ENCODE data around the gene ERI2.

The ERI2 gene

GRCh38 chr16:20850981-20851380 lies 44.7 kb upstream of the ERI2 start:
- CTCF ChIA-PET, result interaction anchor here (0.9 to 9.5 kb wide), 42 partner anchors 10 to 452 kb away, joined by 3 to 135 read pairs (median 7); partner anchors contain the start of genes DCUN1D3, DNAH3, ERI2 and LDAF1
- no peak overlapping the region for H3K4me3 ChIP-seq (ENCODE audit: low read depth, low read length)
- POLR2A ChIA-PET, result interaction anchor here (0.8 to 1.5 kb wide), 5 partner anchors 17 to 145 kb away, joined by 3 to 6 read pairs (median 4); partner anchors contain the start of genes DCUN1D3 and LYRM1
- no peak for DNase-seq (ENCODE audit: low read depth, low spot score)
- TF ChIP-seq, protein P1, sequence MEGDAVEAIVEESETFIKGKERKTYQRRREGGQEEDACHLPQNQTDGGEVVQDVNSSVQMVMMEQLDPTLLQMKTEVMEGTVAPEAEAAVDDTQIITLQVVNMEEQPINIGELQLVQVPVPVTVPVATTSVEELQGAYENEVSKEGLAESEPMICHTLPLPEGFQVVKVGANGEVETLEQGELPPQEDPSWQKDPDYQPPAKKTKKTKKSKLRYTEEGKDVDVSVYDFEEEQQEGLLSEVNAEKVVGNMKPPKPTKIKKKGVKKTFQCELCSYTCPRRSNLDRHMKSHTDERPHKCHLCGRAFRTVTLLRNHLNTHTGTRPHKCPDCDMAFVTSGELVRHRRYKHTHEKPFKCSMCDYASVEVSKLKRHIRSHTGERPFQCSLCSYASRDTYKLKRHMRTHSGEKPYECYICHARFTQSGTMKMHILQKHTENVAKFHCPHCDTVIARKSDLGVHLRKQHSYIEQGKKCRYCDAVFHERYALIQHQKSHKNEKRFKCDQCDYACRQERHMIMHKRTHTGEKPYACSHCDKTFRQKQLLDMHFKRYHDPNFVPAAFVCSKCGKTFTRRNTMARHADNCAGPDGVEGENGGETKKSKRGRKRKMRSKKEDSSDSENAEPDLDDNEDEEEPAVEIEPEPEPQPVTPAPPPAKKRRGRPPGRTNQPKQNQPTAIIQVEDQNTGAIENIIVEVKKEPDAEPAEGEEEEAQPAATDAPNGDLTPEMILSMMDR (IDR thresholded peaks at IDR 0.05; ENCODE audit: insufficient read depth, low read length, missing control alignments), result no peak

DNA sequence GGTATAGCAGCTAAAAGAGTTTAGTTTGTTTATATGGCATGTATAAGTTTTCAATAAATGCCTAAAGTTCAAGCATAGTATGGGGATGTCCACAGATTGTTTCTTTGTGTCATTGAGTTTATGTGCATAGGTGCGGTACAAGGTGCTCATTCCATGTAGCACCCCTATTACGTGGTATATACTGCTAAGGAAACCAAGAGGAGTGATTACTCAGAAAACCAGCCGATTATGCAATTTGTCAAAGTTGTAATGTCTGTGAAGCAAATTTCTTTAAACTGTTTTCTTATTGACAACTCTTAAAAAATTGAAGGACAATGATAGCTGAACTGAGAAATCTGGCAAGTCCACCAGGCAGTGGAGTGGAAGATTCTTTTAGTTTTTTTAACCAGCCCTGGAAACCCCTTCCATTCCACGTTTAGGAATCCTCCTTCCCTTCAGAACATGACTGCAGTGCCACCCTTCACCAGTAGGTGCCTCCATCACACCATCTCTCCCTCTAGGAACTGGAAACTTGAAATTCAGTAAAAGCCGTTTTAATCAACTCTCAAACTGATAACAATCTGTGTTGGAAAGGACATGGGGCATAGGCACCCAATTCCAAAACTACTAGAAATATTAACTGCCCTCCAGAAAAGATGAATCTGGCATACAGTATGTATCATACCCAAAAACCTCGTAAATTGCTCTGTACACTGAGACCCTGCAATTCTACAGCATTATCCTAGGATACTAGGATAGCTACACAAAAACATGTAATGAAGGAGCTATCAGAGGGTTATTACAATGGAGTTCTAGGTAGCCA lies 43.5 kb upstream of the ERI2 start:
- TF ChIP-seq, protein P1 (IDR thresholded peaks at IDR 0.05; ENCODE audit: insufficient read depth, low read length, missing control alignments), result peak; percentile 93
- POLR2A ChIA-PET, result no interaction called here
- H3K4me3 ChIP-seq (ENCODE audit: low read depth, low read length), result no peak overlapping the region
- CTCF ChIA-PET, result interaction anchor here (0.7 to 9.5 kb wide), 54 partner anchors 9 to 453 kb away, joined by 3 to 135 read pairs (median 6); partner anchors contain the start of genes DCUN1D3, DNAH3, ERI2 and LDAF1
- no peak for DNase-seq (ENCODE audit: low read depth, low spot score)

GRCh38 chr16:20847550-20847949 lies 41.3 kb upstream of the ERI2 start:
- no peak overlapping the region for H3K4me3 ChIP-seq (ENCODE audit: low read depth, low read length)
- ChIA-PET POLR2A (no interaction called here), CTCF (interaction anchor here (0.9 to 9.5 kb wide), 13 partner anchors 12 to 310 kb away, joined by 3 to 135 read pairs (median 7); partner anchors contain the start of genes ERI2 and REXO5)
- no peak for DNase-seq (ENCODE audit: low read depth, low spot score)
- TF ChIP-seq, protein P1 (IDR thresholded peaks at IDR 0.05; ENCODE audit: insufficient read depth, low read length, missing control alignments), result no peak

- POLR2A ChIA-PET, result interaction anchor here (0.6 kb wide), 1 partner anchor 52 kb away, joined by 4 read pairs; no protein-coding TSS in a partner anchor
- TF ChIP-seq, protein P1 (IDR thresholded peaks at IDR 0.05; ENCODE audit: insufficient read depth, low read length, missing control alignments), result no peak
- no peak overlapping the region for H3K4me3 ChIP-seq (ENCODE audit: low read depth, low read length)
- CTCF ChIA-PET, result interaction anchor here (1.2 to 9.5 kb wide), 6 partner anchors 14 to 311 kb away, joined by 3 to 135 read pairs (median 8); no protein-coding TSS in a partner anchor
- no peak for DNase-seq (ENCODE audit: low read depth, low spot score)
These were observed 40.3 kb upstream of the ERI2 start for GRCh38 chr16:20846551-20846950.

DNA sequence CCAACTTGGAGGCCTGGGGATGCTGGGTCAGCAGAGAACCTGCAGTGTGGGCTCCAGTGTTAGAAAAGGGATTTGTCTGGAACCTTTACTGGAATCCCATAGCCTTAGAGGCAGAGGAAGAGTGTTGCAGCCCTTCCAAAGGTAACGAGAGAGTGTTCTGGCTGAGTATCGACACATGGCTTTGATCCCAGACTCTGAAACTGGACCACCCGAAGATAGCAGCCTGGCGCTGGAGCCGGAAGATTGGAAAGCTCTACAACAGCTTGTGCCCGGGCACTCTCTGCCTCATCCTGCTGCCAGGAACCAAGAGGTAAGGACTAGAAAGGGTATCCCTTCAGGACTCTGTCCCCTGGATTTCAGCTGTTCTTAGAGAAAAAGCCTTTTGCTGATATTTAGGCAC lies 39.8 kb upstream of the ERI2 start:
- DNase-seq (ENCODE audit: low read depth, low spot score), result no peak
- TF ChIP-seq, protein P1 (IDR thresholded peaks at IDR 0.05; ENCODE audit: insufficient read depth, low read length, missing control alignments), result no peak

DNA sequence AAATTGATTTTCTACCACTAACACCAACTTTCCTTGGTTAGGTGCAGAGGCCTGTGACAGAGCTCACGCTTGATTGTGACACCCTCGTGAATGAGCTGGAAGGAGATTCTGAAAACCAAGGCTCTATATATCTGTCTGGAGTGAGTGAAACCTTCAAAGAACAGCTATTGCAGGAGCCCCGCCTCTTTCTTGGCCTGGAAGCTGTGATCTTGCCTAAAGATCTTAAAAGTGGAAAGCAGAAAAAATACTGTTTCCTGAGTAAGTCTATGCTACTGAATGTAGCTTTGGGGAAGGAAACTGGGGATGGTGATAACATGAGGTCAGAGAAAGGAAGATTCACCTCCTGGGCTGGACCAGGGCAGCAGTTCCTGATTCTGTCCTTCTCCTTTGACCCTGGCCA lies 38.3 kb upstream of the ERI2 start:
- TF ChIP-seq, protein P1 (IDR thresholded peaks at IDR 0.05; ENCODE audit: insufficient read depth, low read length, missing control alignments), result no peak
- no peak overlapping the region for H3K4me3 ChIP-seq (ENCODE audit: low read depth, low read length)
- ChIA-PET POLR2A (no interaction called here), CTCF (interaction anchor here (0.5 to 9.5 kb wide), 5 partner anchors 28 to 313 kb away, joined by 3 to 135 read pairs (median 4); partner anchors contain the start of genes ERI2 and REXO5)
- no peak for DNase-seq (ENCODE audit: low read depth, low spot score)

More for the DNA sequence above, 39.8 kb upstream of the ERI2 start:
- H3K4me3 ChIP-seq (ENCODE audit: low read depth, low read length), result no peak overlapping the region
- POLR2A ChIA-PET, result no interaction called here
- CTCF ChIA-PET, result interaction anchor here (1.4 to 9.5 kb wide), 5 partner anchors 227 to 311 kb away, joined by 3 to 135 read pairs (median 12); no protein-coding TSS in a partner anchor
